ENCODE data around the gene SCAMP2.

Gene SCAMP2

DNA sequence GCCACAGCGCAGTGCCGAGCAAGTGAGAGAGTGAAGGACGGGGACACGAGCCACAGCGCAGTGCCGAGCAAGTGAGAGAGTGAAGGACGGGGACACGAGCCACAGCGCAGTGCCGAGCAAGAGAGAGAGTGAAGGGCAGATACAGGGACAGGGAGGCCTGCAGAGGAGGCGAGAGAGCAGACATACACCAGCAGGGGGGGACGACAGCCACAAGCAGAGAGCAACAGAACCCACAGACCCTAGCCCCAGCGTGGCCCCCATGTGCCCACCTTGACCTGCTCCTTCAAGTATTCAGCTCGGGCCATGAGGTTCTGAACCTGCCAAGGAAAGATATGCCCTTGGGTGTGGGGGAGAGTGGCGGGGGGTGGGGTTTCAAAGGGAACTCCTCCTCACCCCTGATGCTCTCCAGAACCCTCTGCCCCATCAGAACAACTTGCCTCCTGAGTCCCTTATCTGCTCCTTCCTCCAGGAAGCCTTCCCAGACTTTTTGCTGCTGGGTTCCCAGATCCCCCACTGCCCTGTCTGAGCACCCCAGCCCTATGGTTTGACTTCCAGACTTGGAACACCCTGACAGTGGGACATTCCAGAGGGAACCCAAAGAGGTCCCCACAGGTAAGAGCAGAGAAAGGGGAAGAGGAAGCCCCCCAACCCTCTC, 35.6 kb downstream of the SCAMP2 start:
- no peak for DNase-seq

DNA sequence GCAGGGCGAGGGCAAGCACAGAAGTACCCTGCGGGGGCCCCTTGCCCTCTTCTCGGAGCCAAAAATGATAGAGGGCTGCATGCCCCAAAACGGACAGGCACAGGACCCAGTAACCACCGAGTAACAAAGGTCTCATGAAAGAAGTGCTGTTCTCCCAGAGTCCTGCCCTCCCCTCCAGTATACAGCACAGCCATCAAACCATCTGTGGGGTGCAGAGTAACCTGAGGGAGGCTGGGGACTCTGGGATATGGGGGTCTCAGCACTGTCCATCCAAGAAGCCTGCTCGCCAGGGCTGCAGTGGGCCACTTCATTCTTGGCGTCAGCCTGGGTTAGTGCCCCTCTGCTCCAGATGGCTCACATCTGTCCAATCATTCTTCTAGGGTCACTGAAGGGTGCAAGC, 36.3 kb downstream of the SCAMP2 start:
- no peak for DNase-seq

DNA sequence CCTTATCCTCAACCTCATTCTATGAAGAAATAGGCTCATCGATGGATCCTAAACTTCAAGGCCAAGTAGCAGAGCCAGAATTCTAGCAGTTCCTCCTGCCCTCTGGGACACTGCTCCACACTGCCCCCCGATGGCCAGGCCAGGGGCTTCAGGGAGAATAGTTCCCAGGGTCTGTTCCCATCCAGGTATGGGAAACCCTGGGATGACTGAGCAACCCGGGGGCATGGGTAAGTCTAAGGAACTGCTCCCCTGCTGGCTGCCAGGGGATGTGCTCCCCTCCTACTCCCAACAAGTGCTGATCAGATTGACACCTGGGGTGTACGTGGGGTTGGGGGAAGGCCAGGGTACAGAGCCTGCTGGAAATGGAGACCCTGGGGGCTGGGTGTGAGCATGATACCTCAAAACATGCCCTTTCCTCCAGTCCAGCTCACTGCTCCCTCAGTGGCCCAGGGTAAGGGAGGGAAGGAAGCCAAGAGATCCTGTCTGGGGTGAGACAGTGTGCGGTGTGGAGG, 37.8 kb downstream of the SCAMP2 start:
- DNase-seq = peak; percentile 38

DNA sequence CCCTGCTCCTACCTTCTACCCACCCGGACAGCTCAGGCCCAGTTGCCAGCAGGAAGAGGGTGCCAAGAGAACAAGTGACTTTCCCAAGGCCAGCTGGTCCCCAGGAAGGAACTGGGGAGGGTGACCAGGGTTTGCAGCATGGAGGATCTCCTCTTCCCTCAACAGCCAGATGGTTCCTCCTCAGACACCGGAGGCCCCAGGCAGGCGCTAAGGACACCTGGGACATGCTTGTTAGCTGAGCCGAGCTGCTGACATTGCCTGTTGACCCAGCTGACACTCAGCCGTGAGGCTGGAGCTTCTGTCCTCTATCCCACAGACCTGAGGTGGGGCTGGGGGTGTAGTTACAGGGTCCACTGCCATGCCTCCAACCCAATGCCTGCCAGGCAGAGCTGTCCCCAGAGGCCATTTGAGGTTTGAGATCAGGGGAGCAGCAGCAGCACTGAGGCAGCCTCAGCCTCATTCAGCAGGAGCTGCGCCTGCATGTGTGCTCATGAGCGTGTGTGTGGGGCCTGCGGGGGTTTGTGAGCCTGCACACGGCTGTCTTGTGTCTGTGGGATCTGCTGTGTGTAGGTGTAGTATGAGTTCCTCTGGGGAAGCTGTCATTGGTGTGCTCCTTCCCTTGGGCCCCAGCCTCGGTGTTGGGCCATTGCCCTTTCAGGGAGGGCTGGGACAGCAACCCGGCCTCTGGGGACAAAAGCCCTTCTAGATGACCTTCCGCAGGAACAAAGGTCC, 39.6 kb downstream of the SCAMP2 start:
- no peak for DNase-seq

DNA sequence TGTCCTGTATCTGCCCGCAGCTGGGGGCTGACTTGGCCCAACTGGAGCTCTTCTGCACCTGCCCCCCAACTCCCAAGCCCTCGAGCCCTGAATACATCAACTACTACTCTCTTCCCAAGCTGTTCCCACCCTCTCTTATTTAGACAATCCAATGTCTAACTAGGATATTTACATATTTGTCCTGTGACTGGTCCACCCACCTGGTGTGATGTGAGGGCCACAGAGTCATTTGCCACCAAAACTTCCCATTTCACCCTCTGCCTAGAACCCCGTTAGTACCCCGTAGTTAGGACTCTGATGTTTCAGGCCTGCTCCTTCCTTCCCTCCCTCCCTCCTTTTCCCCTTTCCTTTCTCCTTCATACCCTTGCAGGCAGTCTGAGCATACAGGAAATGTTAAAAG, 40.3 kb downstream of the SCAMP2 start:
- no peak for DNase-seq

DNA sequence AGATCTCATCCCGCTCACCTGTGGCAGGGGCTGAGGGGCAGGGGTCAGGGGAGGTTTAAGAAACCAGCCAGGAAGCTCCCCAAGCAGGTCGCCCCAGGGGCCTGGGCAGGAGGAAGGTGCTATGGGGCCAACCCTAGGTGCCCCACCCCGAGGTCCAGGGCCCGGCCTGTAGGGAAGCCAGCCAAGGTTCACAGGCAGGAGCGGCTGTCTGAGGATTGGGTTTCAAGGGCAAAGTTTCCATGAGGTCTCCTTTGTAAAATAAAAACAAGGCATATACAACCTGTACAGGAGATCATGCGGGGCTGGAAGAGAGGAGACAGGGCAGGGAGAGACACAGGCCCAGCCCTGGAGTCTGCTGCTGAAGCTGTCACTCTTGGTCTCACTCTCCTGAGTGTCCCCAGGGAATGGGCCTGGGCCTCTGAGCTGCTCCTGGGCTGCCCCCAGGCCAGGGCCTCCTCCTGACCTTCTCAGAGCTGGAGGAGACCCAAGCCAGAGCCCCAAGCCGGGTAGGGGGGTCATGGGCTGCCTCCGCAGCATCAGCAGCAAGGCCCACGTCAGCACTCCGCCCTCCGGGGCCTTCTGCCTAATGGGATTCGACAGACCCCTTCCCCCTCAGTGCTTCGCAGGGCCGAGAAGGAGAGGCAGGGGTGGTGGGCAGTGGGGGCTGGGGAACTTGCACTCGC, 41.2 kb downstream of the SCAMP2 start:
- no peak for DNase-seq

DNA sequence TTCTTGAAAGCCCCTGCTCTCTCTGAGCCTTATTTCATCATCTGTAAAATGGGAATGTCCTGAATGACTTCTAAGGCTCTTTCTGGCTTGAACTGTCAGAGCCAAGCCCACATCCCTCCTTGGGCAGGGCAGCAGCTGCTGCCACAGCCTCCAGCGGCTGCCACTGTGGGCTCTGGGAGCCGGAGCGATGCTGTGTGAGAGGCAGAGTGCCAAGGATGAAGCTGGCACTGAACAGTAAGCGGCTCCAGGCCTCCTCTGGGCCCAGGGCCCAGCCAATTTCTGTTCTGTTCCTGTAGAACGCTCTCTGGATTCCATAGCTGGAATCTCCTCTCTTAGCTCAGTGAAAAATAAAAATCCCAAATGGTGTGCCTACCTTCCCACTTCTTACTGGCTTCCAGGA, 42.3 kb downstream of the SCAMP2 start:
- DNase-seq = no peak

DNA sequence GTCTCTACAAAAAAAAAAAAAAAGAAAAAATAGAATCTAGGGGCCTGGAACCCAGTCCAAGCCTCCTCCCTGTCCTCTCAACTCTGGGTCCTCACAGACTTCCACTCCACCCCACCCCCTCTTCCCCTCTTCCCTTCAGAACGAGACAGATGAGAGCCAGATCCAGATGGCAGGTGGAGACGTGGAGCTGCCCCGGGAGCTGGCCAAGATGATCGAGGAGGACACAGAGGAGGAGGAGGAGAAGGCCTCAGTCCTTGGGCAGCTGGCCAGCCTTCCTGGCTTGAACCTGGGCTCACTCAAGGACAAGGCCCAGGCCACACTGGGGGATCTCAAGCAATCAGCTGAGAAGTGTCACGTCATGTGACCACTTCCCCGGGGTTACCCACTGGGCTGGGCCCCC, 43.2 kb downstream of the SCAMP2 start:
- no peak for DNase-seq

DNA sequence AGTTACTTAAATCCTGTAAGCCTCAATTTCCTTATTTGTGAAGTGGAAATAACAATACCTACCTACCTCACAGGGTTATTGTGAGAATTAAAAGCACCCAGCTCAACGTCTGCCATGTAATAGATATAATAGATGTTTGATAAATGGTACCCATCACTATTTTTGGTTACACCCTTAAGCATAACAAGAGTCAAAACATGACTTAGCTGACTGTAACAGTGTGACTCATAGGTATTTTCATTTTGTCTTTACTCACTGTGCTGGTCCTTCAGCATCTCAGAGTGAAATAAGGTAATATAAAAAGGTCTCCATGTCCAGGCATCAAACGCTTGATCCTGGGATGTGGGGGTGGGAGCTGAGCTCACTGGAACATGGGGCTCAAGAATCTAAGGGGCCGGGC, 43.7 kb downstream of the SCAMP2 start:
- no peak for DNase-seq

DNA sequence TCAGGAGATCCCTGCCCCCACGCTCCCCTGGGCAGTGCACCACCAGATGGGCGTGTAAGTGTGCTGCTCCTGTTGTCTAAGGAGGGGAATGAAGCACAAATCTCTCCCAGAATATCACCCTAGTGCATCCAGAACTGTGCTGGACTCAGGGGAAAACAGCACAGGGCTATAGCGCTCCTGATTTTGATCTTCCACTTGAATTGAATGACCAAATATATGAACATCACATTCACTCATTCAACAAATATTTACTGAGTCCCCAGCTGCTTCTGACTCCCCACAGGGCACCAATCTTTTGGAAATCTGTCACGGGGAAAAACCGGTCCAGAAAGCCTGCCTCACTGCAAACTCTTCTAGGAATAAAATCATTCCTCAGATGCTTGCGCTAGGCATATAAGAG, 44.3 kb downstream of the SCAMP2 start:
- DNase-seq = no peak

DNA sequence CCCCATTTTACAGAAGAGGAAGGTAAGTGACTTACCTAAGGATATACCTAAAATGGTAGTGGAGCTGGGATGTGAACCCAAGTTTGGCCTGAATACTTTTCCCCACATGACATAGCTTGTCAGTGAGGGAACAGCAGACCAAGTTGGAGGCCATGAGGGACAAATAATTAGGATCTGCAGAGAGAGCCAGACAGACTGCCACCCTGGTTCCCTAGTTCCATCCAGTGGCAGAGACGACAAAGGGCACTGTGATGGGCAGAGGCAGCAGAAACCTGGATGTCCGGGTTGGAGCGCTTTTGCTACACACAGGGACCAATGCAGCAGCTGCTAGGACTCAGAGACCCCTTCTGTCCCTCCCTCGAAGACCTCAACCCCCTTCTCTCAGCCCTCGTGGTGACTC, 45.6 kb downstream of the SCAMP2 start:
- DNase-seq = no peak

DNA sequence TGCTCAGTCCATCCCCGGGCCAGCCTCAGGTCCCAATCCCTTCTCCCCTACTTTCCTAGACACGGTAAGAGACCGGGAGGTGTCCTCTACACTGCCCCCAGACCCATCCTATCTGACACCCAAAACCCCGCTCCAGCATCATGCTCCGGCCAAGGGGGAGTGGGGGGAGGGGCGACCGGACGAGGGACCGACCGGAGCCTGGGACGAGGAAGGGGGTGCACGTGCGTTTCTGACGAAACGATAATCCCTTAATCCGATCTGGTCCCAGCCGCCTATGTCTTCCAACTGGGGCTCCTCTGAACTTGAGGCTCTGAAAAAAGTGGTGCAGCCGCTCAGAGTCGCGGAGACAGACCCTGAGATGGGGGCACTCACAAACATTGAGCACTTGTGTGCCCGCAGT, 46.2 kb downstream of the SCAMP2 start:
- DNase-seq = no peak

DNA sequence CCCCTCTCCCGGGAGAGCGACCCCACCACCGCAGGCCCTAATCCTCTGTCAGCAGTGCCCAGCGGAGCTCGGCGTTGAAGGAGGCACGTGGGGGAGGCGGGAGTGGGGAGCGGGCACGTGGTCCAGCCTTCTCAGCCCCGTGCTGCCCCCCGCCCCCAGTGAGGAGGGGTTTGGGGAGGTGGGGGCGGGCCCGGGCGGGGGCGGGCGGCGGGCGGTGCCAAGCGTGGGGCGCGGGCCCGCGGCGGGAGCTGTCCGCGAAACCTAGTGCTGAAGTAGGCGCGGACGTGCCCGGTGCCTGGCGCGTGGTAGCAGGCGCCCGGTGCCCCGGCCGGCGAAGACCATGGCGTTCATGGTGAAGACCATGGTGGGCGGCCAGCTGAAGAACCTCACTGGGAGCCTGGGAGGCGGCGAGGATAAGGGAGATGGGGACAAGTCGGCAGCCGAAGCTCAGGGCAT, 46.8 kb downstream of the SCAMP2 start, which contains the start of gene CPLX3:
Gene CPLX3, plus strand, starts transcription at position 264 of the 456 bp plus-strand sequence. Its CDS starts 77 bp downstream, at position 341.
- DNase-seq = peak; percentile 51

DNA sequence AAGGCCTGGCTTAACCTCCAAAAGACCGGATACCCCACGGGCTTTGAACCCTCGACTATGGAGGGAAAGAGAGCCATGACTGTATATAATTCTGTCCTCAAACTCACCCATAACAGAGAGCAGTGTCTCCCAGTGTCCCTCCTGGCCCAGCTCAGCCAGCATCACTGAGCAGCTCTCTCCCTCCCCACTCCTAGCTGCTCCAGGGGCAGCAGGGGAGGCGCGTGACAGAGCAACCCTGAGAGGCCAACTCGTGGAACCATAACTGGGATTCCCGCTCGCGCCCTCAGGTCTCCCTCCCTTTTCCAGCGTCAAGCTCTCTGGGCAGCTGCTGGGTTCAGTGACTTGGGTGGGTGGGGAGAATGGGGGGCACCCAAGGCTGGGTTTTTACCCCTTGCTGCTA, 47.3 kb downstream of the SCAMP2 start:
- no peak for DNase-seq

DNA sequence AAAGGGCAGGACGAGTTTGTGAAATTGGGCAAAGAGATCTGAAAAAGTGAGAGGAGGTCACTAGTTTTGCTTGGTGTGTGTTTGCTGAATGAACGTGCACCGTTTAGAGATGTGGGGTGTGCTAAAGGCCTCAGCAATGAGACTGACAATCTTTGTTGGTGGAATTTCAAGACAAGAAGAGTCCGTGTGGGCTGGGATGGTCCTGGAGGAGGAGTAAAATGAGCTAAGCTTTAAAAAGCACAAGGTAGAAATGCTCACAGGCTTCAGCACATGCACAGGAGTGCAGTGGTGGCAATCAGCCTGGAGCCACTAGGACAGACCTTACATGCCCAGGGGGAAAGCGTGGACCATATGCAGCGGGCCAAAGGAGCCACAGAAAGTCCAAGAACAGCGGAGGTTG, 48.2 kb downstream of the SCAMP2 start:
- DNase-seq = no peak

DNA sequence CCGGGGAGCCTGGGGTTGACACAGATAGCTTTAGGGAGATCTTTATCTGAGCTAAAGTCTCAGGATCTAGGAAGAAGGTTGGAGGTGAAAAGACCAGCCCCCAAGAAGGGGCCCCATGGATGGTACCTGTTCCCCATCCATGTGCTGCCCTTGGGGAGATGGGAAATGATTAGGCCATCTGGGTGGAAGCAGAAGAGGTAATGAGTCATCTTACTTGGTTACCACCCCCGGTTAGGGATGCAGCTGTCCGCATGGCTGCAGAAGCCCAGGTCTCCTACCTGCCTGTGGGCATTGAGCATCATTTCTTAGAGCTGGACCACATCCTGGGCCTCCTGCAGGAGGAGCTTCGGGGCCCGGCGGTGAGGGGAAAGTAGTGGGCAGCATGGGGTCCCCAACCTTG, 49.8 kb downstream of the SCAMP2 start:
- DNase-seq = no peak

DNA sequence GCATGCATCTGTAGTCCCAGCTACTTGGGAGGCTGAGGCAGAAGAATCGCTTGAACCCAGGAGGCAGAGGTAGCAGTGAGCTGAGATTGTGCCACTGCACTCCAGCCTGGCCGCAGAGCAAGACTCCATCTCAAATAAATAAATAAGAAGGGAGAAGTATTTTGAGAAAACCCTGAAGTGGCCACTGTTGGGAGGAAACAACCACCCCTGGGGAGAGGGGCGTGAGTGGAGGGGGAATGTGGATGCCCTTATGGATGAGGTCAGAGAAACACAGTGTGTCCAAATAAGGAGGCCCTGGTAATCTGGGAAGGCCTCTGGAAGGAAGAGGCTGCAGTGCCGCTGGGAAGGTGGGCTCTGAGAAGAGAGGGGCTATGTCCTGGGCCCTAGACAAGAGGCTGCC, 50.9 kb downstream of the SCAMP2 start:
- no peak for DNase-seq

DNA sequence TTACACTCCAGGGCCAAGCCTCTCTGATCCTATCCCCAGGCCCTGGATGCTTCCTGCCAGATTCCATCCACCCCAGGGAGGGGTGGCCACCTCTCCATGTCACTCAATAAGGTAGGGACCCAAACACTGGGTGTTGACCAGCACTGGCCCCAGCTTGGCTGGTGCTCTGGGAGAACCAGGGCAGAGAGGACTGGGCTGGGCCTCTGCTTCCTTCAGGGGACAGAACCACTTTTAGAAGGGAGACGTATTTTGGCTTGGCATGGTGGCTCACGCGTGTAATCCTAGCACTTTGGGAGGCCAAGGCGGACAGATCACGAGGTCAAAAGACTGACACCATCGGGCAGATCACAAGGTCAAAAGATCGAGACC, 51.4 kb downstream of the SCAMP2 start:
- no peak for DNase-seq

DNA sequence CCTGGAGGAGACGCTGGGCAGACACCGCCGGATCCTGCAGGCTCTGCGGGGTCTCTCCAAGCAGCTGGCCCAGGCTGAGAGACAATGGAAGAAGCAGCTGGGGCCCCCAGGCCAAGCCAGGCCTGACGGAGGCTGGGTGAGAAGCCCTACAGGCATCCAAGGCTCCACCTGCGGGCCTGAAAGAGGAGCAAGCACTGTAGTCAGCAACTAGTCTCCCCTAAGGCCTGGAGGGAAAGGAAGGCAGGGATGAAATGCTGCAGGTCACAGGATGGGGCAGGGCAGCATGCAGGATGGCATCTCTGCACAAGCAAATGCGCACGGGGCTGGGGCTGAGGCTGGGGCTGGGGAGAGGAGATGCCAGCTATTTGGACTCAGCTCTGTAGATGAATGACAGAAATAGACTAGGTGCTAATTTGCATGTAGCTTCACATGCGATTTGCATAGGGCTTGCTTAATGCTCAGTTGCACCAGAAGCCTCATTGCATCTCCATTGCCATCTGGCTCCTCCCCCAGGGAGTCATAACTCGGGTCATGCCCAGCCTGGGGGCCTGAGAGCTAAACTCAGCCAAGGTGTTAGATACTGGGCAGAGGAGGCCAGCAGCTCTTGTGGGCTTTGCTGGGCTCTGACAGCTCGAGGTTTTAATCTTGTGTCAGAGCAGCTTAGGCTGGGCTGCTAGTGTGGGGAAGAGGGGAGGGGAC, 51.9 kb downstream of the SCAMP2 start:
- no peak for DNase-seq

DNA sequence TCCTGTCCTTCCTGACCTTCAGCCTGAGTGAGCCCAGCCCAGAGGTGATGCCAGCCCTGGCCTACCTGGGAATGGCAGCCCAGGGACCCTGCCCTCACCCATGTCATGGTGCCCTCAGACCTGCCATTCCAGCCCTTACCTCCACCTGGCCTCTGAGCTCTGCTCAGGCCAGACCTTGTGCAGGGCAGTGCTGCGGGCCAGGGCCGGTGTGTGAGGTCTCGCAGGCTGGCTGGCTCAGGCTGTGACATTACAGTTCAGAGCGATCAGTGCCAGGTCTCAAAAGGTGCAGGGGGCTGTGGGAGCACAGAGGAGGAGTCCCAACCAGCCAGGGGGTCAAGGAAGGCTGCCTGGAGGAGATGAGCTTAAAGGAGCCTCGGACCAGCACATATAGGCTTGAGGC, 53.1 kb downstream of the SCAMP2 start:
- DNase-seq = no peak

DNA sequence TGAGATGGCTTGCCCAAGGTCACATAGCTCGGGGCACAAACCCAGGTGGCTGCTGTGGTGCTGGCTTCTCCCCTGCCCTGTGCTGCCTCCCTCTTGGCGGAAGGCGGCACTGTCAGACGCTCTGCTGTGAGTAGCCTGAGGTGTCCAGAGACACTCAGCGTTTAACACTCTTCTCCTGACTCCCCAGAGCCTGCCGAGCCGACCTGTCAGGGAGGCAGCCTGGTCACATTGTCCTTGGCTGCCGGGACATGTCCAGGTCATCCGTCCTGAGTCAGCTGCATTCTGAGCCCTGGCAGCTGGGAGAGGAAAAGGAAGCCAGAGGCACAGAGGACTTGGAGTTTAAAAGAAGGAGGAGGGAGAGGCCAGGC, 55.8 kb downstream of the SCAMP2 start:
- no peak for DNase-seq

DNA sequence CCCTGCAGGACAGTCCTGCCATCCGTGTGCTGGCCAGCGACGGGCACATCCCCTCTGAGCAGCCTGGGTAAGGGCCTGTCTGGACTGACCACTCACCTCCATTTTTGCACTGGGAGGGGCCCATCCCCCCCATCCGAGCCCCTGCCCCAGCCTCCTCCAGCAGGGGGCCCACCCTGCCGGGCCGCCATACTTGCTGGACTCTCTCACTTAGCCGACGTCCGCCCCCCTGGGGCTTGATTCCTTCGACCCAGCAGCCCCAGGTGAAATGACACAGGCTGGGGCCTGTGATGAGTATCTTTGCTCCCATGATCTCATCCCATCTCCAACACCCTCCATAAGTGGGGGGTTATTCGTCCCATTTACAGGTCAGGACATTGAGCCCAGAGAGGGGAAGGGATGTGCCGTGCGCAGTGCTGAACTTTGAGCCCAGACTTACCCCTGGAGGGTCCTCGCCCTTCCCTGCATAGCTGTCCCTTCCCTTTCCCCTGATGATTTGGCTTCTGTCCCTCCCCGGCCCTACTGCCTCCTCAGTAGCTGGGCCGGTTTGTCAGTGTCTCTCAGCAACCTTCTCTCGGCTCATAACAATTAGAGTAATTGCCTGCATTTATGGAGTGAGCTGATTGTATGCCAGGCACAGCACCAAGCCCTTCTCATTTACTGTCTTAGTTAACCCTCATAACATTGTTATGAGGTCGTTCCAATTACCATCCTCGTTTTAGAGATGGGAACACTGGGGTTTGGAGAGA, 56.4 kb downstream of the SCAMP2 start:
- DNase-seq = no peak

DNA sequence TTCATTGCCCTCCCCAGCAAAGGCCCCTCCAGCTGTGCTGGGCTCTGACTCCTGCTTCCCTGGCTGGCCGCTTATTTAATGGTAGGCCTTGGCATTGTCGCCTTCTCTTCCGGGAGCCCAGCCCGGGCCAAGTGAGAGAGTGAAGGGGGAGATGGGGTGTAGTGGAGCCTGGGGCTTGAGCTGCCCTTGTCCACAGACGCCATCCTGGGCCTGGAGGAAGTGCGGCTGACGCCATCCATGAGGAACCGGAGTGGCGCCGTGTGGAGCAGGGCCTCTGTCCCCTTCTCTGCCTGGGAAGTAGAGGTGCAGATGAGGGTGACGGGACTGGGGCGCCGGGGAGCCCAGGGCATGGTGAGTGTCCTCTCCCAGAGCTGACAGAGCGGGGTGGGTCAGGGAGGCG, 57.2 kb downstream of the SCAMP2 start:
- no peak for DNase-seq
